H9 (cell line): Measurements from ENCODE around the gene ZBTB44. TPM values are rescaled to one million over a fixed set of nuclear protein-coding genes. Genes with fewer than 3 reads are reported as not detected.

Experiments
- DNase-seq: peaks from one replicate; pipeline ENCODE4 v3.0.0-alpha.2; 2017
- H2AFZ ChIP-seq: one replicate; pipeline ENCODE4 v1.6.1; 2013; ENCODE audit warnings: mild to moderate bottlenecking, low read length, control low read depth, moderate library complexity
- H2AK5ac ChIP-seq: 2 replicates; pipeline ENCODE4 v1.6.1; 2013; ENCODE audit warnings: low read length, control low read depth, mixed read lengths; ENCODE audit not compliant: insufficient read length
- H2BK120ac ChIP-seq: one replicate; pipeline ENCODE4 v1.6.1; 2013; ENCODE audit warnings: low read depth, mild to moderate bottlenecking, low read length, control low read depth, inconsistent platforms; ENCODE audit not compliant: poor library complexity, severe bottlenecking
- H2BK12ac ChIP-seq: 2 replicates; pipeline ENCODE4 v1.6.1; 2013; ENCODE audit warnings: low read length, control low read depth, mixed read lengths, low read depth; ENCODE audit not compliant: insufficient read length
- H2BK15ac ChIP-seq: 2 replicates; pipeline ENCODE4 v1.6.1; 2013; ENCODE audit warnings: low read depth, low read length, control low read depth
- H2BK20ac ChIP-seq: one replicate; pipeline ENCODE4 v1.6.1; 2013; ENCODE audit warnings: low read depth, mild to moderate bottlenecking, low read length, control low read depth, inconsistent platforms; ENCODE audit not compliant: poor library complexity, severe bottlenecking
- H2BK5ac ChIP-seq: 2 replicates; pipeline ENCODE4 v1.6.1; 2013; ENCODE audit warnings: low read length, control low read depth, mixed read lengths; ENCODE audit not compliant: insufficient read length
- H3K14ac ChIP-seq: 2 replicates; pipeline ENCODE4 v1.6.1; 2013; ENCODE audit warnings: low read length, control low read depth; ENCODE audit not compliant: insufficient read depth
- H3K18ac ChIP-seq: 2 replicates; pipeline ENCODE4 v1.6.1; 2013; ENCODE audit warnings: low read depth, mild to moderate bottlenecking, mixed read lengths, low read length, control low read depth; ENCODE audit not compliant: insufficient read length
- H3K23ac ChIP-seq: 2 replicates; pipeline ENCODE4 v1.6.1; 2013; ENCODE audit warnings: low read length, control low read depth, mixed read lengths, low read depth; ENCODE audit not compliant: insufficient read length
- H3K23me2 ChIP-seq: 2 replicates; pipeline ENCODE4 v1.6.1; 2013; ENCODE audit warnings: low read depth, mild to moderate bottlenecking, mixed read lengths, low read length, control low read depth; ENCODE audit not compliant: insufficient read length, poor library complexity, severe bottlenecking
- H3K27ac ChIP-seq: 2 replicates; pipeline ENCODE4 v1.5.1; 2013; ENCODE audit warnings: low read length, control low read depth, mixed read lengths, low read depth; ENCODE audit not compliant: insufficient read length
- H3K27me3 ChIP-seq: 2 replicates; pipeline ENCODE4 v1.6.1; 2013; ENCODE audit warnings: low read length, control low read depth, inconsistent platforms; ENCODE audit not compliant: insufficient read depth
- H3K4ac ChIP-seq: 2 replicates; pipeline ENCODE4 v1.6.1; 2013; ENCODE audit warnings: low read depth, mild to moderate bottlenecking, control low read depth, inconsistent platforms, low read length, moderate library complexity
- H3K4me1 ChIP-seq: 2 replicates; pipeline ENCODE4 v1.6.1; 2013; ENCODE audit warnings: low read length, control low read depth, inconsistent platforms; ENCODE audit not compliant: insufficient read depth
- H3K4me2 ChIP-seq: 2 replicates; pipeline ENCODE4 v1.6.1; 2013; ENCODE audit warnings: low read length, control low read depth, mixed read lengths; ENCODE audit not compliant: insufficient read length, insufficient read depth
- H3K56ac ChIP-seq: 2 replicates; pipeline ENCODE4 v1.6.1; 2013; ENCODE audit warnings: low read depth, mild to moderate bottlenecking, mixed read lengths, low read length, control low read depth; ENCODE audit not compliant: insufficient read length
- H3K79me1 ChIP-seq: 2 replicates; pipeline ENCODE4 v1.6.1; 2013; ENCODE audit warnings: low read depth, mild to moderate bottlenecking, moderate library complexity, low read length, control low read depth, inconsistent platforms; ENCODE audit not compliant: insufficient read depth, poor library complexity, severe bottlenecking
- H3K79me2 ChIP-seq: 2 replicates; pipeline ENCODE4 v1.6.1; 2013; ENCODE audit warnings: low read length, control low read depth, inconsistent platforms; ENCODE audit not compliant: insufficient read depth
- H3K9ac ChIP-seq: 2 replicates; pipeline ENCODE4 v1.6.1; 2013; ENCODE audit warnings: low read length, control low read depth, mixed read lengths; ENCODE audit not compliant: insufficient read length; ENCODE audit errors: extremely low read depth
- H3K9me3 ChIP-seq: one replicate; pipeline ENCODE4 v1.6.1; 2013; ENCODE audit warnings: low read depth, low read length, inconsistent platforms; ENCODE audit not compliant: control insufficient read depth
- H3T11ph ChIP-seq: one replicate; pipeline ENCODE4 v1.6.1; 2013; ENCODE audit warnings: mild to moderate bottlenecking, low read length, control low read depth, inconsistent platforms
- H4K20me1 ChIP-seq: one replicate; pipeline ENCODE4 v1.6.1; 2013; ENCODE audit not compliant: control insufficient read depth, insufficient read length, insufficient read depth
- H4K5ac ChIP-seq: 2 replicates; pipeline ENCODE4 v1.6.1; 2013; ENCODE audit warnings: low read depth, mild to moderate bottlenecking, mixed read lengths, low read length, control low read depth; ENCODE audit not compliant: insufficient read length
- H4K8ac ChIP-seq: replicated peaks from 2 replicates; pipeline ENCODE4 v1.6.1; 2013; ENCODE audit warnings: low read length, control low read depth, mixed read lengths, low read depth; ENCODE audit not compliant: insufficient read length
- H4K91ac ChIP-seq: 2 replicates; pipeline ENCODE4 v1.6.1; 2013; ENCODE audit warnings: low read depth, mild to moderate bottlenecking, moderate library complexity, mixed read lengths, low read length, control low read depth; ENCODE audit not compliant: insufficient read length
- H3K27ac Mint-ChIP-seq, 3 experiments: 2 replicates in 2 of 3; 3 replicates in 1 of 3; pipeline ENCODE4 v1.8.0; 2020 to 2021; ENCODE audit warnings: mixed read lengths in 3 of 3, mild to moderate bottlenecking in 1 of 3, moderate library complexity in 1 of 3
- H3K27me3 Mint-ChIP-seq: 2 replicates; pipeline ENCODE4 v1.8.0; 2021; ENCODE audit warnings: low read depth, mild to moderate bottlenecking, moderate library complexity, mixed read lengths
- H3K36me3 Mint-ChIP-seq, 3 experiments: 2 replicates in 2 of 3; 3 replicates in 1 of 3; pipeline ENCODE4 v1.8.0; 2020 to 2021; ENCODE audit warnings: low read depth in 3 of 3, mixed read lengths in 3 of 3; ENCODE audit not compliant: insufficient read depth in 1 of 3
- H3K4me1 Mint-ChIP-seq, 2 experiments: 2 replicates each; pipeline ENCODE4 v1.8.0; 2020; ENCODE audit warnings: mixed read lengths in 2 of 2
- H3K4me3 Mint-ChIP-seq, 2 experiments: 2 replicates in 1 of 2; 3 replicates in 1 of 2; pipeline ENCODE4 v1.8.0; 2020 to 2021; ENCODE audit warnings: mild to moderate bottlenecking in 2 of 2, mixed read lengths in 2 of 2, moderate library complexity in 1 of 2
- H3K9me3 Mint-ChIP-seq, 2 experiments: 2 replicates in 1 of 2; 3 replicates in 1 of 2; pipeline ENCODE4 v1.8.0; 2020; ENCODE audit warnings: mild to moderate bottlenecking in 2 of 2, mixed read lengths in 2 of 2, moderate library complexity in 1 of 2
- CTCF ChIP-seq: fragments of 200-600 bp; sonication (generic); conservative IDR thresholded peaks from 3 replicates; pipeline ENCODE4 v1.8.0; 2021; ENCODE audit warnings: antibody characterized with exemption, mild to moderate bottlenecking
- WGBS: extraction: QIAGEN DNeasy Blood & Tissue Kit; methylation state at CpG from one replicate; pipeline ENCODE4 v1.1.7; 2013; ENCODE audit warnings: missing lambda C conversion rate, low lambda C conversion rate, mixed read lengths; ENCODE audit not compliant: insufficient read length; ENCODE audit errors: extremely low coverage; 5-methylcytosine and 5-hydroxymethylcytosine counted together
- total RNA-seq: library from RNA; stranded (reverse); gene quantifications from 2 replicates; pipeline ENCODE4 v1.2.1, GENCODE V29; 2021

Gene ZBTB44
- total RNA-seq, 1 experiment from 2014 or later: 67.7 TPM

GRCh38 chr11:130203766-130204702, 110.7 kb downstream of the ZBTB44 start:
- no peak overlapping the region for H3K23ac ChIP-seq
- Mint-ChIP-seq H3K4me1 (no peaks in the 10 kb centered on the region), H3K9me3 (peaks cover 0 to 4% of the 10 kb centered on the region in 2 experiments; a peak in 1 of 5 replicates), H3K27ac (no peak overlapping the region), H3K27me3 (no peaks in the 10 kb centered on the region; the same call in 1 of the 2 replicates), H3K4me3 (no peak overlapping the region), H3K36me3 (peaks cover 12 to 21% (median 16%) of the 10 kb centered on the region in 3 experiments)
- H3K4me2 ChIP-seq: no peak overlapping the region
- no peak overlapping the region for H2BK15ac ChIP-seq
- H2BK12ac ChIP-seq: no peak overlapping the region
- H3K4me1 ChIP-seq: no peaks in the 10 kb centered on the region
- no peak overlapping the region for H4K8ac ChIP-seq
- no peak overlapping the region for H3K56ac ChIP-seq
- H4K20me1 ChIP-seq: no peaks in the 10 kb centered on the region
- no peak overlapping the region for H2BK20ac ChIP-seq
- no peak for TF ChIP-seq CTCF
- WGBS: no CpG with 5 or more reads among the region's 27 CpGs
- no peak overlapping the region for H3K4ac ChIP-seq
- DNase-seq: no peak
- H3K79me2 ChIP-seq: no peaks in the 10 kb centered on the region
- H3K79me1 ChIP-seq: no peaks in the 10 kb centered on the region
- no peaks in the 10 kb centered on the region for H3K27me3 ChIP-seq
- H3K9ac ChIP-seq: no peak overlapping the region
- H2BK120ac ChIP-seq: no peak overlapping the region
- H3T11ph ChIP-seq: no peak overlapping the region
- no peak overlapping the region for H3K14ac ChIP-seq
- no peak overlapping the region for H4K91ac ChIP-seq
- no peak overlapping the region for H3K18ac ChIP-seq
- H2AK5ac ChIP-seq: no peak overlapping the region
- no peak overlapping the region for H4K5ac ChIP-seq
- no peak overlapping the region for H3K27ac ChIP-seq
- no peaks in the 10 kb centered on the region for H3K9me3 ChIP-seq
- no peak overlapping the region for H2AFZ ChIP-seq
- no peaks in the 10 kb centered on the region for H3K23me2 ChIP-seq
- no peak overlapping the region for H2BK5ac ChIP-seq
